ENCODE measurements around the gene CAPN2. TPM values are rescaled to one million over a fixed set of nuclear protein-coding genes. Genes with fewer than 3 reads are reported as not detected.
"Not testable (repeated sequence)": the region's sequence is repeated elsewhere in the genome, so short reads cannot be mapped to it uniquely, and the experiment has no call there.

Gene CAPN2
- total and polyA plus RNA-seq, 3 donors from 2014 or later: 99.0 to 179 (median 174) TPM

DNA sequence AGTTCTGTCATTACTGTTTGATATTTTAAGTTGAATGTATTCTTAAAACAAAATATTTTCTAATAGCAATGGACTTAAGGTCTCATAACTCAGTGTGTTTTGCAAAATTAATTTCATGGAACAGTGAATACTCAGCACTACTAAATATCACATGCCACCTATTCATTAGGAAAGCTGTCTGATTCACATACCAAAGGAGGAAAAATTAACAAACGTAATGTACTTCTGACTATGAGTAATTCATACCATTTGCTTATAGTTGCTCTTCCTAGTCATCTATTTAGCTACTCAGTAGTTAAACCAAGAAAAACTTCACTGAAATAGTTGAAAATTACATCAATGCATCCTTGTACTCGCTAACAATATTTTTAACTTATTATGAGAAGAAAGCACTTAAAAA lies 98.2 kb downstream of the CAPN2 start:
- H3K36me3 ChIP-seq (ENCODE audit: low read depth, missing control alignments): no peaks in the 10 kb centered on the region
- H3K27me3 ChIP-seq: no peaks in the 10 kb centered on the region
- no peak overlapping the region for H3K4me3 ChIP-seq
- no peak overlapping the region for H3K27ac ChIP-seq
- no peak for DNase-seq
- 84 to 87% methylated on average over 2 of the region's 2 CpGs for WGBS, 2 donors
- intact Hi-C loops (cut with DNase I; ENCODE audit: low total_unique reads): no loop called here
- no peaks in the 10 kb centered on the region for H3K9me3 ChIP-seq
- TF ChIP-seq POLR2A (IDR thresholded peaks at IDR 0.05): no peak
- TF ChIP-seq, protein P1, sequence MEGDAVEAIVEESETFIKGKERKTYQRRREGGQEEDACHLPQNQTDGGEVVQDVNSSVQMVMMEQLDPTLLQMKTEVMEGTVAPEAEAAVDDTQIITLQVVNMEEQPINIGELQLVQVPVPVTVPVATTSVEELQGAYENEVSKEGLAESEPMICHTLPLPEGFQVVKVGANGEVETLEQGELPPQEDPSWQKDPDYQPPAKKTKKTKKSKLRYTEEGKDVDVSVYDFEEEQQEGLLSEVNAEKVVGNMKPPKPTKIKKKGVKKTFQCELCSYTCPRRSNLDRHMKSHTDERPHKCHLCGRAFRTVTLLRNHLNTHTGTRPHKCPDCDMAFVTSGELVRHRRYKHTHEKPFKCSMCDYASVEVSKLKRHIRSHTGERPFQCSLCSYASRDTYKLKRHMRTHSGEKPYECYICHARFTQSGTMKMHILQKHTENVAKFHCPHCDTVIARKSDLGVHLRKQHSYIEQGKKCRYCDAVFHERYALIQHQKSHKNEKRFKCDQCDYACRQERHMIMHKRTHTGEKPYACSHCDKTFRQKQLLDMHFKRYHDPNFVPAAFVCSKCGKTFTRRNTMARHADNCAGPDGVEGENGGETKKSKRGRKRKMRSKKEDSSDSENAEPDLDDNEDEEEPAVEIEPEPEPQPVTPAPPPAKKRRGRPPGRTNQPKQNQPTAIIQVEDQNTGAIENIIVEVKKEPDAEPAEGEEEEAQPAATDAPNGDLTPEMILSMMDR (IDR thresholded peaks at IDR 0.05): no peak
- H3K4me1 ChIP-seq: peaks cover 5% of the 10 kb centered on the region

DNA sequence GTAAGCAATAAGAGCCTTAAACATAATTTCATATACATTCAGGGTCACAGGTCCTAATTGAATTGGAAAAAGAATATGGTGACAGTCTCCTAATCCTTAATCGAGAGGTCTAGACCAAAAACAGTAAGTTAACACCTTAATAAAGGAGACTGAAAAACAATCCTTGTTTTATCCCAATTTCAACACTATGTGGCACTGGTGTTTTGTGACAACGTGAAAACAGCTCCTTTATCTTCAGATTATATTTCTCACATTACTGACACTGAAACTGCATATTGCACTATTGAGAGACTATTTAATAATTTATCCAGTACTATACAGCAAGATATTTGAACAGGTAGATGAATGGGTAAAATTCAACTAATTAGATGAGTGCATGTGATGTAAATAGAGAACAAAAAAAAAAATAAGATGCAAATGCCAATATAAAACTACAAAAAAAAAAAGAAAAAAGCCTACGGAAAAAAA lies 99.3 kb downstream of the CAPN2 start:
- no peak overlapping the region for H3K4me3 ChIP-seq
- peaks cover 5% of the 10 kb centered on the region for H3K4me1 ChIP-seq
- no peak overlapping the region for H3K27ac ChIP-seq
- TF ChIP-seq, protein P1 (IDR thresholded peaks at IDR 0.05): peak in 2 of 3 experiments; percentile 34 to 41
- no peak for TF ChIP-seq POLR2A (IDR thresholded peaks at IDR 0.05)
- H3K36me3 ChIP-seq (ENCODE audit: low read depth, missing control alignments): no peaks in the 10 kb centered on the region
- intact Hi-C loops (cut with DNase I; ENCODE audit: low total_unique reads): no loop called here
- H3K9me3 ChIP-seq: no peaks in the 10 kb centered on the region
- 60 to 66% methylated on average over 3 of the region's 3 CpGs for whole genome bisulfite sequencing, 2 donors
- DNase-seq: no peak
- H3K27me3 ChIP-seq: no peaks in the 10 kb centered on the region

DNA sequence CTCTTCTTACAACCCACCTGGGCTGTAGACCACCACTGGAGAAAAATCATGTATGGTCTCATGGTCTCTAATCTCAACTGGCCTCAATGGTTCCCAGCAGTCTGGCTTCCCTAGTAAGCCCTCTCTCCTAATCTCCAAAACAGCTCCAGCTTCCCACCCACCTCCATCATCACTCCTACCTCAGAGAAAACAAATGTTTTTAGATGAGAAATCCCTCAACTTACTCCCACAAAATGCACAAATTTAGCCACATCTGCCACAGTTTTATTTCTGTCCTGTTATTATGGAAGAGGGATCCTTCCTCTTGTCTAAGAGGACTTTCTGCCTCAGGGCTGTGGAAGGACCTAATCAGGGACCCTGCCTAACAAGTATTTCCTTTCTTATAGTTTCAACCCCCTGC lies 101.3 kb downstream of the CAPN2 start:
- no peaks in the 10 kb centered on the region for H3K36me3 ChIP-seq (ENCODE audit: low read depth, missing control alignments)
- H3K27ac ChIP-seq: no peak overlapping the region
- H3K27me3 ChIP-seq: no peaks in the 10 kb centered on the region
- intact Hi-C loops (cut with DNase I; ENCODE audit: low total_unique reads): no loop called here
- DNase-seq: no peak
- no peak for TF ChIP-seq POLR2A (IDR thresholded peaks at IDR 0.05)
- H3K9me3 ChIP-seq: no peaks in the 10 kb centered on the region
- no peak overlapping the region for H3K4me3 ChIP-seq
- H3K4me1 ChIP-seq: peaks cover 5% of the 10 kb centered on the region

DNA sequence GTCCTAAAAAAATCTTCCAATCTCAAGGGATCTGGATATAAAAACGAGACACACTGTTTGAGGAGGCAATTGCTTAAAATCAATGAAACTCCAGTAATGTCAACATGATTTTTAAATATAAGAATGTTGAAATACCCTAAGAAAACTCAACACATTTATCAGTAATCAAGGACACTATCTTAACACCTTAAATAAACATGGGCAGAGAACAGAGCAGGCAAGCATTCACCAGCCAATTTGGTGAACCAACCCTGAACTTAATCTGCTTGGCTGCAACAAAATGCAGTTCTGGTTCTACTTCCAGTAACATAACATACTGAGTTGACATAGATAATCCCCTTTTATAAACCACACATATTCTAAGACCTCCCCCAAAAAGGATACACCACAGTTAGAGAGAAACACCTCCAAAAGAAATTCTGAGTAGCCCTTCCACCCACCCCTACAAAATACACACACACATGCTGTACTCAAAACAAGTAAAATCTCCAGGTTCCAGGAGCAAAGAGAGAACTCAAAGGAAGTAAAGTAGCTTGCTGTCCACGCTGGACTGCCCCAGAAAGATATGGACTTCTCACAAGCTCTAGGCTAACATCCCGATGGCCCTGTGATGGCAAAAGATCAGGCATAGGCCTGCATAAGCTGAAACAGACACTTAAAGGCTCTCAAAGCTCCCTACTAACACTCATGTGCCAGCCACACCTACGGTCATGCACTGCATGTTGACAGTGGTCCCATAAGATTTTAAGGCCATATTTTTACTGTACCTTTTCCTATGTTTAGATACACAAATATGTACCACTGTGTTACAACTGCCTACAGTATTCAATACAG lies 102.9 kb downstream of the CAPN2 start:
- Histone ChIP-seq H3K4me3 (no peak overlapping the region), H3K27me3 (no peaks in the 10 kb centered on the region), H3K27ac (no peak overlapping the region), H3K9me3 (no peaks in the 10 kb centered on the region), H3K36me3 (ENCODE audit: low read depth, missing control alignments) (no peaks in the 10 kb centered on the region), H3K4me1 (peaks cover 5% of the 10 kb centered on the region)
- intact Hi-C loops (cut with DNase I; ENCODE audit: low total_unique reads): no loop called here
- 54 to 67% methylated on average over 4 of the region's 4 CpGs for WGBS, 2 donors
- TF ChIP-seq POLR2A (IDR thresholded peaks at IDR 0.05): no peak
- TF ChIP-seq, protein P1 (IDR thresholded peaks at IDR 0.05): no peak
- DNase-seq: no peak

DNA sequence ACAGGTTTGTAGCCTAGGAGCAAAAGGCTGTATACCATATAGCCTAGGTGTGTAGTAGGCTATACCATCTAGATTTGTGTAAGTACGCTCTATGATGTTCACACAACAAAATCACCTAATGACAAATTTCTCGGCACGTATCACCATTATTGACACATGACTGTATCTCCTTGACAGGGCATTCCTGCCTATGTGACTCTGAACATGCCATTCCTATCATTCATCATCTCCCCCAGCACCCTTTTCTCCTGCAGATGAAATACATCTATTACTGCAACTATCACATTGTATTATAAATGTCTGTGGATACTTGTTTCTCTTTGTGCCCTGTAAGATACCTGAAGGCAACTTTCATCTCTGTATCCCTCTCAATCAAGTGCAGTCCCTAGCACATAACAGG lies 103.5 kb downstream of the CAPN2 start:
- Histone ChIP-seq H3K4me1 (peaks cover 5% of the 10 kb centered on the region), H3K4me3 (no peak overlapping the region), H3K36me3 (ENCODE audit: low read depth, missing control alignments) (no peaks in the 10 kb centered on the region), H3K9me3 (no peaks in the 10 kb centered on the region), H3K27me3 (no peaks in the 10 kb centered on the region), H3K27ac (no peak overlapping the region)
- 83 to 86% methylated on average over 3 of the region's 3 CpGs for WGBS, 2 donors
- intact Hi-C loops (cut with DNase I; ENCODE audit: low total_unique reads): no loop called here
- no peak for TF ChIP-seq POLR2A (IDR thresholded peaks at IDR 0.05)
- TF ChIP-seq, protein P1 (IDR thresholded peaks at IDR 0.05): no peak
- no peak for DNase-seq

DNA sequence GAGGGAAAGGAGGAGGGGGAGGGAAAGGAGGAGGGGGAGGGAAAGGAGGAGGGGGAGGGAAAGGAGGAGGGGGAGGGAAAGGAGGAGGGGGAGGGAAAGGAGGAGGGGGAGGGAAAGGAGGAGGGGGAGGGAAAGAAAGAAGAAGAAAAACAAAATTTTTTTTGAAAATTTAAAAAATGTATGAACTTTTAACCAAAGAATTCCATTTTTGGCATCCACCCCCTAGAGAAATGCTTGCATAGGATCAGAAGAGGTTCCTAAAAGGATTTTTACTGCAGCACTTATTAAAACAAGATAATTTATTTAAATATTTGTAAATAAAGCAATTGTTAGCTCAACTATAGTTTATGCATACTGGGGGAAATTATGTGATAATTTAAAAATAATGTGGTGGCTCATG lies 104.9 kb downstream of the CAPN2 start:
- intact Hi-C loops (cut with DNase I; ENCODE audit: low total_unique reads); DNase-seq: not testable (repeated sequence)

More for the DNA sequence above, 104.9 kb downstream of the CAPN2 start:
- not testable (repeated sequence) for H3K4me3 ChIP-seq; H3K36me3 ChIP-seq (ENCODE audit: low read depth, missing control alignments); H3K27ac ChIP-seq; H3K27me3 ChIP-seq; H3K9me3 ChIP-seq; H3K4me1 ChIP-seq

Data from testis (tissue), 3 donors.